ENCODE measurements around the gene IFI27L1.

IFI27L1 gene

DNA sequence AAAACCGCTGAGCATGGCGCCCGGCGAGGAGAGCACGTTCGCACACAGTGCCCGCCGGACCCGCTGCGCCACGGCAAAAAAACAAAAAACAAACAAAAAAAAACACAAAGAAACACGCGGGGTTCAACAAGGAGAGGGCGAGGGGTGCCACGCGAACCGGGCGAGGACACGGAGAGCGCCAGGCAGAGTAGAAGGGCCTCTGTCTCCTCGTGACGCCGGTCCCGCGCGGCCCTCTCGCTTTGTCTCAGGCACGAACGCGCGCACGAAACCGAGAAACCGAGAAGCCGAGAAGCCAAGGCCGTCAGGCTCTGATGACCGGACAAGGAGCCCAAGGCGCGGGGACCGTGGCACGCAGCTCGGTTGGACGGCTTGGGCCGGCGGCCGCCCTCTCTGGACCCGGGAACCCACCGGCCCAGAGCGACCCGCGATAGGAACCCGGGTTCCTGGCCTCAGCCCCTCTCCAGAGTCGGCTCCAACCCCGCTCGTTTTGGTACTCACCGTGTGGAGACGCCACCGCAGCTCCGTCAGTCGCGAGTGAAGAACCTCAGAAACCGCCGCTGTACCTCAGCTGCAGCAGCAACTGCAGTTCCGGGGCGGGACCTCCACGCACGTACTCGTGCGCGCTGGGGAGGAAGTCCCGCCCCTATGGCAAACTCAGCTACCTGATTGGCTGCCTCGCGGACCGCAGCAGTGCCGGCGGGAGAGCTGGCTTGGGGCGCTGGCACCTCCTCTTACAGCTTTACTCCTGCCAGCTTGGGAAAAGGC is at the start of gene IFI27L1, which contains the start of gene DDX24:
Gene IFI27L1, plus strand, starts transcription at position 690 of the 765 bp plus-strand sequence. CDS start 15,628 bp downstream, outside the sequence.
Gene DDX24, minus strand, starts transcription at position 582 of the 765 bp plus-strand sequence. CDS start 1,460 bp downstream, outside the sequence.
- peak; percentile 70 to 75 for DNase-seq

GRCh38 chr14:94031883-94032279 is 49.2 kb upstream of the IFI27L1 start:
- DNase-seq = no peak

- DNase-seq = no peak
These were observed 46.2 kb upstream of the IFI27L1 start for GRCh38 chr14:94034886-94035285.

GRCh38 chr14:94036313-94037167 is 44.6 kb upstream of the IFI27L1 start:
- no peak for DNase-seq

- DNase-seq = no peak
These were observed 43.2 kb upstream of the IFI27L1 start for GRCh38 chr14:94037954-94038353.

DNA sequence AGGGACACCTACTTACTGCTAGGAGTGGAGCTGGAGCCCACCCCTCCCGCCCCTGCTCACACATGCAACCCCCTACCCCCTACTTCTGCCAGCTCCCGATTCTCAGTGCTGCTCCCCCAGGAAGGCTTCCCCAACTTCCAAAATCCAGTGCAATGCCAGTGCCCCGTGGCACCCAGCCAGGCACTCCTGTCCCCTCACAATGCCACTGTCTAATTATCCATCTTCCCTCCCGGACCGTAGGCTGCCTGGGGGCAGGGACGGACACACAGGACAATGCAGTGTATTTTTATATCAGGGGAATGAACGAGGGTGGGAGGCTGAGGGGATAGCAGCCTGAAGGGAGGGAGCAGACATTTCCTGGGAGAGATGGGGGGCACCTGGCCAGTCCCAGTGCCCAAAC is 42.6 kb upstream of the IFI27L1 start:
- DNase-seq = no peak

DNA sequence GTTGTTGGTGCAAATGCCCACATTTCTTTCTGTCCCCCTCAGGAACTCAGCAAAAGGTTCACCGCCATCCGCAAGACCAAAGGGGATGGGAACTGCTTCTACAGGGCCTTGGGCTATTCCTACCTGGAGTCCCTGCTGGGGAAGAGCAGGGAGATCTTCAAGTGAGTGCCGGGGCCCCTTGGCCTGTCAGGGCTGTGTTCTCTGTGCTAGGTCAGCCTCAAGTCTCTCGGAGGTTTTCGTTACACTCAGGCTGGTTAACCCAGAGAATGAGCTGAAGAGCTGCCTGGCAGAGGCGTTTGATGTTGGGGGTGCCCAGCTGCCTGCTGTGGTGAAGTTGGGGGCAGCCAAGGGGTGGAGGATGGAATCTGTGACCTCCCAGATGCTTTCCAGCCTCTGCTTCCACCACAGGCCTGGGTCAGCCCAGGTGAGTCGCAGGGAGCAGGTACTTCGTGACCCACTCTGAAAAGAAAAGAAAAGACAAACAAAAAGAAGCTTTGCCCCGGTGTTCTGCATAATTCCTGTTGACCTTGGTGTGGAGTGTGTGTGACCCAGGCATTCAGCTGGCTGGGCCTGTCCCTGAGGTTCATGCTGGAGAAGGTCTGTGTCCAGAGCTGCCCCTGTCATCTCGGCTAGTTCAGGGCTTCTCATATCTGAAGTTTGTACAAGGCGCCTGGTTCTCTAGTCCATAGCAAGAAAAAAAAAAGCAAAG is 42.0 kb upstream of the IFI27L1 start:
- DNase-seq = no peak

DNA sequence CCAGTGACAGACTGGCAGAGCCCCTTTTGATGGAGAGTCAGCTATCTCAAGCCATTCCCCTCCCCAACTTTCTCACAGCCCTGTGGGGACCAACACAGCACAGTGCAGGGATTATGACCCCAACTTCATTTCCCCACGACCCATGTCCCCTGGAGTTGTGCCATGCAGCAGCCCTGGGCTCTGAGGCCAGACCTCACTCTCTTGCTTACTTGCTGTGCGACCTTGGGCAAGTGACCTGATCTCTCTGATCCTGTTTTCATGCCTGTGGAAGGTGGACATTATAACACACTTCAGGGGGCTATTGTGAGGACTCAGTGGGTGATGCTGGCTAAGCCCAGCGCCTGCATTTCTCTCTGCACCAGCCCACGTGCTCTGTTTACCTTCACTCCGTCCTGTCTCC is 40.9 kb upstream of the IFI27L1 start:
- DNase-seq = no peak

GRCh38 chr14:94040796-94041195 is 40.3 kb upstream of the IFI27L1 start:
- DNase-seq = no peak

DNA sequence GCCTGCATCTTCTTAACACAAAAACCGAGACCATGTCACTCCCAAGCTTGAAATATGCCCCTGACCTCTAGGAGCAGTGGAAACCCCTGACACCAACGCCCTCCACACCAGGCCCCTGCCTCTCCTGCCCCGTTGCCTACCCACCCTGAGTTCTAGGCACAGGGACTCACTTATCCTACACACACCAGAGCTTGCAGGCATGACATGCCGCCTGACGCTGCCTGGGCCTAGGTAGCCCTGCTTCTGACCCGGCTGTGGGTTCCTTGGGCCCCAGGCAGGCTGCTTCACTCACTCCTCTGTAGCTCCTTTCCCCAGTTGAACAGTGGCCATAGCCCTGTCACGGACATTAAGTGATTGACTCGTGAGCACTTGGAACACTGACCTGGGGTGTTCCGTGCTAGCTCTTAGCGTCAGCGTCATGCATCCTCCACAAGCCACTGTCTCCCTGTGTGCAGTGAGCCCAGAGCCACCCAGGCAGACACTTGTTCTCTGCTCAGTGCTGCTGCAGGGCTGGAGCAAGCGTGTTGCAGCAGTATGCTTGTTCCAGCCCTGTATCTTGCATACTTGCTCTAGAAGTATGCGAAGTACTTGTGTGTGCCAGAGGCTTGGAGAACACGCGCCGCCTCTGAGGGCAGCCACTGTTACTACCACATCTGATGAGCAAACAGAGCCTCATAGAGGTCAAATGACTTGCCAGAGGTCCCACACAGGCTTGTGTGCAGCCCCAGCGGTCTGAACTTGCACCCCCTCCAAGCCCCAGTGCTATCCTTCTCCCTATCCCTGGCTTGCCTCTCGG is 39.4 kb upstream of the IFI27L1 start:
- no peak for DNase-seq

DNA sequence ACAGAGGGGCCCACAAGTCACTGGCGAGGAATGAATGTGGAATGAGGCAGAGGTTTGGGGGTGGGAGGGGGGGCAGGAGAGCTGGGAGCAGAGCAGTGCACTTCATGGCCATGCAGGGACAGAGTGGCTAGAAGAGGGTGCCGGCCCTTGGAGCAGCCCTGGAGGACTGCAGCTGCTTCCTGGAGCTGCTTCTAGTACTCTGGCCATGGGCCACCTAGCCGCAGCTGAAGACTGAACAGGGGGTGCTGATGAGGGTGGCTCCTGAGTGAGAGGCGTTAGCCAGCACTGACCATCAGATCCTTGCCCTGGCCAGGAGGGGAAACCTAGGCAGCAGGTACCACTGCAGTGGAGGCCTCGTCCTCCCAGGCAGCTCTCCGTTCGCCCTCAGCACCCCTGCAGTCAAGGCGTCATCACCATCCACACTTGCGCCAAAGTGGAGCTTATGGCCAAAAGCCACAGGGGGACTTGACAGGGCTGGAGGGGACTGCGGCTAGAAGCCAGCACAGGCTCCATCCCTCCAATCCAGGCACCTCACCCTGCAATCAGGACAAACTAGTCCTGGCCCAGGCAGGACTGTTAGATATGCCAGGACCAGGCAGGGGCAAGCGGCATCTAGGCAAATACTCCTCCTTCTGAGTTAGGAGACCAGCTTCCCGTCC is 38.5 kb upstream of the IFI27L1 start:
- no peak for DNase-seq

DNA sequence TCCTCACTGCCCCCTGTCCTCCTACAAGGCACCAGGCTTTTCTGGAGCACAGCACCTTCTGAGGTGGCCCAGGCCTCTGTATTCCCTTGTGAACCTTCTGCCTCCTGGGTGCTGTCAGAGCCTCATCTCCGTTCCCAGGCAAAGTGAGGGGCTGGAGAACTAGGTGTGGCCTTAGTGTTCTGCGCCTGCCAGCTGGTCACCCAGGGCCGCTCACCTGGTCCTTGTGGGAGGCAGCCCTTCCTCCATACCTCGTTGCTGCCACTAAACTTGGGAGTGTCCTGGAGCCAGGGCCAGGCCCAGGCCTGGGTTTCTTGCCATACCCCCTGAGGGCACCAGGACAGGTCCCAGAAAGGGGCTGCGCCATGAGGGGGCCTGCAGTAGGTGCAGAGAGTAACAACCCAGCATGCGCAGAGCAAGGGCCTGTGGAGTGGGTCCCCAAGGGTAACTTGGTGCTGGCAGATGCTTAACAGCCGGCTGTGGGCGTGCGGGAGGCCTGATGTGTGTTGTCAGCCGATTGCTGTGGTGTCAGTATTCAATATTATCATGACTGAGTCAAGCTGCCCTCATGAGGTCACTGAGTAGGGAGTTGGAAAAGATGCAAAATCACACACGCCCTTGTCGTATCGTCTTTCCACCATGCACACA is 37.9 kb upstream of the IFI27L1 start:
- DNase-seq = no peak

GRCh38 chr14:94043756-94044475 is 37.2 kb upstream of the IFI27L1 start:
- DNase-seq = no peak

DNA sequence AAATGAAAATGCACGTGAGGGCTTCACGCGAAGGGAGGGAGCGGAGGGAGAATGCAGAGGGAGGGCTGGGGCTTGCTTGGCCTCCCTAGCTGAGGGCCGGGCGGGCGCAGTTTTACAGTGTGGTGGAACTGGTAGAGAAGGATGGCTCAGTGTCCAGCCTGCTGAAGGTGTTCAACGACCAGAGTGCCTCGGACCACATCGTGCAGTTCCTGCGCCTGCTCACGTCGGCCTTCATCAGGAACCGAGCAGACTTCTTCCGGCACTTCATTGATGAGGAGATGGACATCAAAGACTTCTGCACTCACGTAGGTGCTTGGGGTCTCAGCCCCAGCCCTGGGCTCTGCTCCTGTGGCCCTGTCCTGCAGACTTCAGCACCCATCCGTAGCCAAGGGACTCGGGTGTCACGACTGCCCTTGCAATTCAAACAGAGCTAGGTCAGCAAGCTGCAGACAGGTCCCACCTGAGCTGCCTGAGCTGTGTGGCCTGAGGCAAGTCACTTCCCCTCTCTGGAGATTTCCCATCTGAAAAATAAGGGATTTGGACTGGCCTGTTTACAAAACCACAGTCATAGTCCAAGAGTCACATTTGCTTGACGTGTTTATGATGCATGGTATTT is 36.5 kb upstream of the IFI27L1 start:
- DNase-seq = no peak

GRCh38 chr14:94045101-94045500 is 36.0 kb upstream of the IFI27L1 start:
- no peak for DNase-seq

GRCh38 chr14:94045563-94046345 is 35.4 kb upstream of the IFI27L1 start:
- DNase-seq = no peak

DNA sequence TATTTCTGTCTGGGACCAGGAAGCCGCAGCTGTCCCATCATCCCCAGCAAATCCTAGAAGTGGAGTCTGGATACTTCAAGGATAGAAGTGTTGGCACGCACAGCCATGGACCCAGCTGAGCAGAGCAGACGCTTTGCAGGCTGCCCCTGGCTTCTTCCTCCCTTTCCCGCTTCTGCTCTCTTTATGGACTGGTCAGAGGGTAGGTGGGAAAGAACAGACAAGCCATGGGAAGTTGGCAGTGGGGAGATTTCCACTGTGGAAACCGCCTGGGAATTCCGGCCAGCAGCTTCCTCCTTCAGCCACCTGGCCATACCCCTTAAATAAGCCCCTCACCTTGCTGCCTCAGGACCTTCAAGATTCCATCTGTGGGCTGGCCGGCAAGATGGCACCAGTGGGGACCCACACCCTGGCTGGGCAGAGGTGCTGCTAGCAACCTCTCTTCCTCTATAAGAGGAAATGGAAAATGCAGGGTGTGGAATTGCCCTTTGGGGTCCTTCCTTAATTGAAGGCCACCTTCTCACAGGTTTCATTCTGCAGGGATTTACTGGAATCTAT is 34.3 kb upstream of the IFI27L1 start:
- no peak for DNase-seq

DNA sequence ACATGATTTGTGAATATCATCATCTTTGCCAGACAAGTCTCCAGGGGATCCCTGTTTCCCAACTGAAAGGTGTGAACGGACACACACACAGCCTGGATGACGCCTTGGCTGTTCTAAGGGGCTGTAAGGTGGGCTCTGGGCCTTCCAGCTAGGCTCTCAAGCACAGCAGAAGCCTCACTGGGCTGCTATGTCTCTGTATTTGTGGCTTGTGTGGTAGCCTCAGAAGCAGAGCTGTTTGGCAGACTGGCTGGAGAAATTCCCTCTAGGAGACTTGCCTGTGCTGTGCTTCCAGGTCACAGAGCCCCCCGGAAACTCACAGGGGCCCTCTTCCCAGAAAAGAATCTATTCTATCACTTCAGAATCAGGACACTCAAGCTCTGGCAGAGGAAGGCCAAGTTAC is 33.5 kb upstream of the IFI27L1 start:
- no peak for DNase-seq

All from cerebellar nuclear complex (tissue), 1 donor.